Measurements from ENCODE around the gene GMIP.

Gene GMIP

DNA sequence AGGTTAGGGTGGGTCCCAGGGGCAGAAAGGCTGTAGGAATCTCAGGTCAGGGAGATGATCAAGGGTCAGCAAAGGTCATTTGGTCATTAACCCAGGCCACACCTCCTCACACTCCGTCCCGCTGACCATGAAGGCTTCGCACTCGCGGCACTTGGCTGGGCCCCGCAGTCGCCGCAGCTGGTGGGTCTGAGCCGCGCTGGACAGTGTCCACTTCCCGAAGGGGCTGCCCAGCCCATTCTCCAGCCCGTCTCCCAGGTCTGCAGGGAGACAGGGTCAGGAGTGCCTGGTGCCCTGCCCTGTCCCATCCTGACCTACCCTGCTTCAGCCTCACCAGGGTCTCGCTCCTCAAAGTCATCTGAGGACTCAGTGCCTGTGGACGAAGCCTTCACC is 8.1 kb downstream of the GMIP start:
- no peak overlapping the region for H3K4me3 ChIP-seq (ENCODE audit: low read depth, low read length)
- TF ChIP-seq, protein P1, sequence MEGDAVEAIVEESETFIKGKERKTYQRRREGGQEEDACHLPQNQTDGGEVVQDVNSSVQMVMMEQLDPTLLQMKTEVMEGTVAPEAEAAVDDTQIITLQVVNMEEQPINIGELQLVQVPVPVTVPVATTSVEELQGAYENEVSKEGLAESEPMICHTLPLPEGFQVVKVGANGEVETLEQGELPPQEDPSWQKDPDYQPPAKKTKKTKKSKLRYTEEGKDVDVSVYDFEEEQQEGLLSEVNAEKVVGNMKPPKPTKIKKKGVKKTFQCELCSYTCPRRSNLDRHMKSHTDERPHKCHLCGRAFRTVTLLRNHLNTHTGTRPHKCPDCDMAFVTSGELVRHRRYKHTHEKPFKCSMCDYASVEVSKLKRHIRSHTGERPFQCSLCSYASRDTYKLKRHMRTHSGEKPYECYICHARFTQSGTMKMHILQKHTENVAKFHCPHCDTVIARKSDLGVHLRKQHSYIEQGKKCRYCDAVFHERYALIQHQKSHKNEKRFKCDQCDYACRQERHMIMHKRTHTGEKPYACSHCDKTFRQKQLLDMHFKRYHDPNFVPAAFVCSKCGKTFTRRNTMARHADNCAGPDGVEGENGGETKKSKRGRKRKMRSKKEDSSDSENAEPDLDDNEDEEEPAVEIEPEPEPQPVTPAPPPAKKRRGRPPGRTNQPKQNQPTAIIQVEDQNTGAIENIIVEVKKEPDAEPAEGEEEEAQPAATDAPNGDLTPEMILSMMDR (IDR thresholded peaks at IDR 0.05; ENCODE audit: low read depth, low read length) = no peak
- in situ Hi-C loops (cut with HindIII; ENCODE audit: low sequenced_read_pairs) = no loop called here
- no peak for DNase-seq (ENCODE audit: low read depth, low spot score)

- no peak overlapping the region for H3K4me3 ChIP-seq (ENCODE audit: low read depth, low read length)
- in situ Hi-C loops (cut with HindIII; ENCODE audit: low sequenced_read_pairs) = no loop called here
- TF ChIP-seq, protein P1 (IDR thresholded peaks at IDR 0.05; ENCODE audit: low read depth, low read length) = no peak
- DNase-seq (ENCODE audit: low read depth, low spot score) = no peak
Measured at GRCh38 chr19:19634516-19635312, 8.7 kb downstream of the GMIP start.

DNA sequence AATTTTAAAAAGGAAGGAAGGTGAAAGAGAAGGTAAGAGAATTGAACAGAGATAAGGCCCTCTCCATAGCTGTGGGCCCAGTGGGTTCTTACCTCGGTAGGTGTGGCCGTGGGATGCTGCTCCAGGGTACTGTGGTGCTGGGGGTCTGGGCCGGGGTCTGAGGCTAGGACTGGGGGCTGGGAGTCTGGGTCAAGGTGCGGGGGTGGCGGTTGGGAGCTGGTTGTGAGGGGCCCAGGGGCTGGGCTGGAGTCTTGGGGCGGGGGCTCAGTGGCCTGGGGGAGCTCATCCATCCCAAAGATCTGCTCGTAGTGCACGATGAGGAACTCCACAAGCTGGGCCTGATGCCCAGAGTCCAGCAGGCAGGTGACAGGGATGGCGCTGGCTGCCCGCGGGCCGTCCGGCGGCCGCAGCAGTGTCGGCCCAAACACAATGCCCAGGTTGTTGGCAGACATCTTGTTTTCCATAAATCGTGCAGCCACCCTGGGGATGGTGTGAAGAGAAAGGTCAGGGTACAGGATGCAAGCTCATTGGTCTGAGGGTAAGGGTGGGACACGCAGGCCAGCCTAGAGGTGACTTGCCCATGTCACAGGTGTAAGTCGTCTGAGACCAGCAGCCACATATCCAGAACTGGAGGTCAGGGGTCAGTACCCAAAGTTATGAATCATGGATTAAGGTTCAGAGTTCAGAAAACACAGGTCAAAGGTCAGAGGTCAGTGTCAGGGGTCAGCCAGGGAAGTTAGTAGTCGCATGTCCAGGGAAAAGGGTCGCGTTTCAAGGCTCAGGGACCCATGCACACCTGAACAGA is 9.5 kb downstream of the GMIP start:
- no peak for DNase-seq (ENCODE audit: low read depth, low spot score)
- TF ChIP-seq, protein P1 (IDR thresholded peaks at IDR 0.05; ENCODE audit: low read depth, low read length) = no peak
- no peak overlapping the region for H3K4me3 ChIP-seq (ENCODE audit: low read depth, low read length)
- in situ Hi-C loops (cut with HindIII; ENCODE audit: low sequenced_read_pairs) = no loop called here

DNA sequence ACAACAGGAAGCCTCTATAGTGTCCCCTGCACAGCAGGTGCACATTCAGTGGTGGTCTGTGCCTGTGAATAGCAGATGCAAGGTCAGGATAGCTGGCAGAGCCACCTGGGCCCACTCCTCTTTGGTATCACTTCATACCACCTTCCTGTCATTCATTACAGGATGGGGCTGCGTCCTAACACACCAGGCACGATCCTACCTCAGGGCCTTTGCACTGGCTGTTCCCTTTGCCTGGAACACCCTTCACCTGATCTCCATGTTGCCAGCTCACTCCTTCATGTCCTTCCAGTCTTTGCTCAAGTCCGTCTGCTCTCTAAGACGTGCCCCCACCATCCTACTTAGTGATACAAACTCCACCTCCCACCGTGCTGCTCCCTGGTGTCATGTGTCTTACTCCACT is 10.8 kb downstream of the GMIP start:
- TF ChIP-seq, protein P1 (IDR thresholded peaks at IDR 0.05; ENCODE audit: low read depth, low read length) = no peak
- no peak for DNase-seq (ENCODE audit: low read depth, low spot score)
- no peak overlapping the region for H3K4me3 ChIP-seq (ENCODE audit: low read depth, low read length)
- in situ Hi-C loops (cut with HindIII; ENCODE audit: low sequenced_read_pairs) = no loop called here

- DNase-seq (ENCODE audit: low read depth, low spot score) = no peak
- in situ Hi-C loops (cut with HindIII; ENCODE audit: low sequenced_read_pairs) = no loop called here
- no peak overlapping the region for H3K4me3 ChIP-seq (ENCODE audit: low read depth, low read length)
- TF ChIP-seq, protein P1 (IDR thresholded peaks at IDR 0.05; ENCODE audit: low read depth, low read length) = no peak
Measured at GRCh38 chr19:19631346-19631745, 12.1 kb downstream of the GMIP start.

DNA sequence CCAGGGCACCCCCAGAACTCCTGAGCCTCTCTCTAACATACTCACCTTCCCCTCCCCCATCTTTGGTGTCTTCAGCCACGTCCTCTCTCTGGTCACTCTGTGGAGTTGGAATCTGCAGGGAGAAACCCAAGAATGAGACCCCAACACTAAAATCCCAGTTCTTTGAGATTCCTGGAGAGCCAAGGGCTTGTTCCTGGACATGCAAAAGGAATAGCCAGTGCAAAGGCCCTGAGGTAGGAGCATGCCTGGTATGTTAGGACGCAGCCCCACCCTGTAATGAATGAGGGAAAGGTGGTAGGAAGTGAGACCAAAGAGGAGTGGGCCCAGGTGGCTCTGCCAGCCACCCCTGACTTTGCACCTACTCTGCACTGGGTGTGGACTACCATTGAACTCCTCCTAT is 13.0 kb downstream of the GMIP start:
- no peak overlapping the region for H3K4me3 ChIP-seq (ENCODE audit: low read depth, low read length)
- in situ Hi-C loops (cut with HindIII; ENCODE audit: low sequenced_read_pairs) = no loop called here
- TF ChIP-seq, protein P1 (IDR thresholded peaks at IDR 0.05; ENCODE audit: low read depth, low read length) = no peak
- no peak for DNase-seq (ENCODE audit: low read depth, low spot score)
